ENCODE measurements around the gene EXOC2. TPM values are rescaled to one million over a fixed set of nuclear protein-coding genes. Genes with fewer than 3 reads are reported as not detected.

Gene EXOC2
- total RNA-seq, 2 donors from 2014 or later, result 28.1 to 35.0 TPM

DNA sequence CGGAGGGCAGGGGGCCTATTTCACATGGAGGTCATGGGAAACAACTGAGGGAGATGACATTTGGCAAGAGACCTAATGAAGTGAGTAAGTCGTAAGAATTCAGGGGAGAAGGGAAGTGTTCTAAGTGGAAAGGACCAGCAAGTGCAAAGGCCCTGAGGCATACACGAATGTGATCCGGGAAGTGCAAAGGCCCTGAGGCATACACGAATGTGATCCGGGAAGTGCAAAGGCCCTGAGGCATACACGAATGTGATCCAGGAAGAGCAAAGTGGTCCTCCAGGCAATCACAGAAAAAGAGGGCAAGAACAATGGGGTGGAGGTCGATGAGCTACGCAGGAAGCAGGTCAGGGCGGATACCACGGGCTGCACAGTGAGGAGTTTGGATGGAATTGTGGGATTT, 24.2 kb upstream of the EXOC2 start:
- Histone ChIP-seq H3K4me1 (ENCODE audit: control insufficient read depth, insufficient read depth, low read length) (no peaks in the 10 kb centered on the region), H3K27ac (ENCODE audit: low read depth, low read length) (no peak overlapping the region), H3K36me3 (ENCODE audit: control insufficient read depth, insufficient read depth, low read length) (no peaks in the 10 kb centered on the region), H3K4me3 (ENCODE audit: low read length) (no peak overlapping the region), H3K9me3 (ENCODE audit: control insufficient read depth, low read length) (no peaks in the 10 kb centered on the region), H3K27me3 (ENCODE audit: control insufficient read depth, insufficient read depth, low read length, poor library complexity, severe bottlenecking) (no peaks in the 10 kb centered on the region), H3K9ac (ENCODE audit: extremely low read depth, low read length, poor library complexity, severe bottlenecking) (no peak overlapping the region)
- no peak overlapping the region for H3K4me3 Mint-ChIP-seq
- 90 to 94% methylated on average over 9 to 11 of the region's 11 CpGs for WGBS, 2 experiments (ENCODE audit: insufficient coverage in 1 of 2, insufficient read length in 1 of 2)
- H3K27ac Mint-ChIP-seq, result no peak overlapping the region
- peaks cover 6% of the 10 kb centered on the region for H3K4me1 Mint-ChIP-seq
- no peaks in the 10 kb centered on the region for H3K9me3 Mint-ChIP-seq
- peaks cover 8% of the 10 kb centered on the region for H3K27me3 Mint-ChIP-seq (ENCODE audit: insufficient read depth)
- no peaks in the 10 kb centered on the region for H3K36me3 Mint-ChIP-seq (ENCODE audit: low read depth)
- TF ChIP-seq, protein P1, sequence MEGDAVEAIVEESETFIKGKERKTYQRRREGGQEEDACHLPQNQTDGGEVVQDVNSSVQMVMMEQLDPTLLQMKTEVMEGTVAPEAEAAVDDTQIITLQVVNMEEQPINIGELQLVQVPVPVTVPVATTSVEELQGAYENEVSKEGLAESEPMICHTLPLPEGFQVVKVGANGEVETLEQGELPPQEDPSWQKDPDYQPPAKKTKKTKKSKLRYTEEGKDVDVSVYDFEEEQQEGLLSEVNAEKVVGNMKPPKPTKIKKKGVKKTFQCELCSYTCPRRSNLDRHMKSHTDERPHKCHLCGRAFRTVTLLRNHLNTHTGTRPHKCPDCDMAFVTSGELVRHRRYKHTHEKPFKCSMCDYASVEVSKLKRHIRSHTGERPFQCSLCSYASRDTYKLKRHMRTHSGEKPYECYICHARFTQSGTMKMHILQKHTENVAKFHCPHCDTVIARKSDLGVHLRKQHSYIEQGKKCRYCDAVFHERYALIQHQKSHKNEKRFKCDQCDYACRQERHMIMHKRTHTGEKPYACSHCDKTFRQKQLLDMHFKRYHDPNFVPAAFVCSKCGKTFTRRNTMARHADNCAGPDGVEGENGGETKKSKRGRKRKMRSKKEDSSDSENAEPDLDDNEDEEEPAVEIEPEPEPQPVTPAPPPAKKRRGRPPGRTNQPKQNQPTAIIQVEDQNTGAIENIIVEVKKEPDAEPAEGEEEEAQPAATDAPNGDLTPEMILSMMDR (conservative IDR thresholded peaks at IDR 0.05), result no peak
- DNase-seq, result no peak

DNA sequence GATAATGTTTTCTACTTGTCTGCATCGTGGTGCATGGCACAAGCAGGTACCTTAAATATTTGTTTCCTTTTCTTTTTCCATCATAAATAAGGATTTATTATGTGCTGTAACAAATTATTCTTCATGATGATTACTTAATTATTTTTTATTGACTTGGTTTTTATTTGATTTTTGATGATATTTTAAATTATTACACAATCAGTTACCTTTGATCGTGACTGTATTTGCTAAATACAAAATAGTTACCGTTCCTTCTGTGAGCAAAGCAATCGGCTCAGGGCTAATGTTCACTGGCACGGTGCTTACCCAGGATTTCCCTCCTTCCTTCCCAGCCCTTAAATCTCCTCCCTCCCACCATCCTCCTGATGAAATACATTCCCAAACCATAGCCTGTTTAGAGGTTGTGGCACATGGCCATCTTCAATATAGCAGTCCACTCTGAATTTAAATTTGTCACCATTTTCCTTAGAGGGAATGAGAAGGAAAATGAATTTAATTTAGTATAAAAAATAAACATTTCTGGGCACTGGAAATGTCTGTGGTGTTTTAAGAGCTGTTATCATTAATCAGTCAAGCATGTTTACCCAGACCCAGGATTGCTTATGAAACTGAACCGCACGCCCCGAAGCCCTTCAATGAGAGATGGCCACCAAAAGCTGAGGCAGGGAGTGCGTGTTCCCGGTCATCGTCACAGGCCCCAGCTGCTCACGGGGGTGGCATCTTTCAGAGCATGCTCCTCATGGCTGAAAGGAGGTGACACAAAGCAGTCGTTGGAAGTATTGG, 23.0 kb upstream of the EXOC2 start:
- H3K27ac ChIP-seq (ENCODE audit: low read depth, low read length), result no peak overlapping the region
- Mint-ChIP-seq H3K9me3 (no peaks in the 10 kb centered on the region), H3K36me3 (ENCODE audit: low read depth) (no peaks in the 10 kb centered on the region), H3K4me3 (no peak overlapping the region), H3K27ac (no peak overlapping the region), H3K4me1 (peaks cover 13% of the 10 kb centered on the region), H3K27me3 (ENCODE audit: insufficient read depth) (peaks cover 17% of the 10 kb centered on the region)
- H3K9me3 ChIP-seq (ENCODE audit: control insufficient read depth, low read length), result no peaks in the 10 kb centered on the region
- 89 to 90% methylated on average over 4 to 13 of the region's 13 CpGs for WGBS, 2 experiments (ENCODE audit: insufficient coverage in 1 of 2, insufficient read length in 1 of 2)
- TF ChIP-seq, protein P1 (conservative IDR thresholded peaks at IDR 0.05), result no peak
- no peak overlapping the region for H3K9ac ChIP-seq (ENCODE audit: extremely low read depth, low read length, poor library complexity, severe bottlenecking)
- H3K4me3 ChIP-seq (ENCODE audit: low read length), result no peak overlapping the region
- H3K4me1 ChIP-seq (ENCODE audit: control insufficient read depth, insufficient read depth, low read length), result no peaks in the 10 kb centered on the region
- H3K36me3 ChIP-seq (ENCODE audit: control insufficient read depth, insufficient read depth, low read length), result no peaks in the 10 kb centered on the region
- H3K27me3 ChIP-seq (ENCODE audit: control insufficient read depth, insufficient read depth, low read length, poor library complexity, severe bottlenecking), result peaks cover 10% of the 10 kb centered on the region
- DNase-seq, result no peak

DNA sequence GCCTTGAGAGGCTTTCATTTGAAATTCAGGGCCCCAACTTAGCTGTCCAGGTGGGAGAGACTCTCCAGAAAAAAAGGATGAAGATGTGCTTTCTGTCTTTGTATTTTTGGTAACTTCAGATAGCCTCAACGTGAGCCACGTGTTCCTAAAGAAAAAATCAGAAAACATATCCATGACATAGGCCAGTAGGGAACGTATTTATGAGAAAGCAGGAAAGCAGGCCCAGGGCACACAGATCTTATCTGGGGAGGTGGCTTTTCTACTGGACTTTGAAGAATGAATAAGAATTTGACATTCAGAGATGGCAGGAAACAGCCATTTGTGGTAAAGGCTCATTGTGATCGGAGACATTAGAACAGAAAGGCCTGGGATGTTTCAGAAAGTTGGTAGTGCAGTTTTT, 21.2 kb upstream of the EXOC2 start:
- Mint-ChIP-seq H3K27ac (no peak overlapping the region), H3K27me3 (ENCODE audit: insufficient read depth) (peaks cover 28% of the 10 kb centered on the region), H3K9me3 (no peaks in the 10 kb centered on the region), H3K4me1 (peaks cover 10% of the 10 kb centered on the region), H3K4me3 (no peak overlapping the region), H3K36me3 (ENCODE audit: low read depth) (no peaks in the 10 kb centered on the region)
- Histone ChIP-seq H3K27ac (ENCODE audit: low read depth, low read length) (no peak overlapping the region), H3K27me3 (ENCODE audit: control insufficient read depth, insufficient read depth, low read length, poor library complexity, severe bottlenecking) (peaks cover 23% of the 10 kb centered on the region), H3K9ac (ENCODE audit: extremely low read depth, low read length, poor library complexity, severe bottlenecking) (no peak overlapping the region), H3K4me3 (ENCODE audit: low read length) (no peak overlapping the region), H3K36me3 (ENCODE audit: control insufficient read depth, insufficient read depth, low read length) (no peaks in the 10 kb centered on the region), H3K9me3 (ENCODE audit: control insufficient read depth, low read length) (no peaks in the 10 kb centered on the region), H3K4me1 (ENCODE audit: control insufficient read depth, insufficient read depth, low read length) (no peaks in the 10 kb centered on the region)
- no peak for DNase-seq
- TF ChIP-seq, protein P1 (conservative IDR thresholded peaks at IDR 0.05), result no peak
- WGBS, 2 experiments (ENCODE audit: insufficient coverage in 1 of 2, insufficient read length in 1 of 2), result 86 to 96% methylated on average over 3 to 4 of the region's 4 CpGs

Measured in endodermal cell (in vitro differentiated cells).